SH-SY5Y (cell line): Measurements from ENCODE around the gene KNOP1.

Experiments used
- GATA2 ChIP-seq: IDR thresholded peaks from 2 replicates; pipeline ENCODE4 v1.6.1; 2011; ENCODE audit warnings: mild to moderate bottlenecking, low read depth, low read length
- GATA3 ChIP-seq: IDR thresholded peaks from 2 replicates; pipeline ENCODE4 v1.6.1; 2011; ENCODE audit warnings: low read depth, mild to moderate bottlenecking, low read length, moderate library complexity

- no peak for TF ChIP-seq GATA2
- no peak for TF ChIP-seq GATA3
Measured at GRCh38 chr16:19708296-19709205, 9.5 kb downstream of the KNOP1 start.
